Smooth muscle cell (in vitro differentiated cells): ENCODE data around the gene PGA4. TPM values are rescaled to one million over a fixed set of nuclear protein-coding genes. Genes with fewer than 3 reads are reported as not detected.
"Not testable (repeated sequence)": the region's sequence is repeated elsewhere in the genome, so short reads cannot be mapped to it uniquely, and the experiment has no call there.

Experiments
- DNase-seq: peaks from one replicate; lab custom pipeline; 2025; ENCODE audit not compliant: unreplicated experiment; lab: John Stamatoyannopoulos, UW
- H2AFZ ChIP-seq: fragments of 200-600 bp; sonication (generic); 2 replicates; pipeline ENCODE4 v1.6.0; 2016; ENCODE audit warnings: antibody characterized with exemption, low read depth, mild to moderate bottlenecking
- H3F3A ChIP-seq: fragments of 200-600 bp; sonication (generic); 2 replicates; pipeline ENCODE4 v1.6.0; 2017; ENCODE audit warnings: antibody characterized with exemption, low read depth
- H3K27ac ChIP-seq: fragments of 200-600 bp; sonication (generic); 2 replicates; pipeline ENCODE4 v1.5.1; 2016; ENCODE audit warnings: low read depth, mild to moderate bottlenecking
- H3K27me3 ChIP-seq: fragments of 200-600 bp; sonication (generic); 2 replicates; pipeline ENCODE4 v1.6.1; 2016; ENCODE audit warnings: low read depth, mild to moderate bottlenecking
- H3K36me3 ChIP-seq: fragments of 200-600 bp; sonication (generic); 2 replicates; pipeline ENCODE4 v1.5.1; 2016; ENCODE audit warnings: low read depth
- H3K4me1 ChIP-seq: fragments of 200-600 bp; sonication (generic); 2 replicates; pipeline ENCODE4 v1.5.1; 2016; ENCODE audit warnings: low read depth
- H3K4me2 ChIP-seq: fragments of 200-600 bp; sonication (generic); 2 replicates; pipeline ENCODE4 v1.6.0; 2016; ENCODE audit warnings: mild to moderate bottlenecking
- H3K4me3 ChIP-seq: fragments of 200-600 bp; sonication (generic); 2 replicates; pipeline ENCODE4 v1.5.1; 2016; ENCODE audit warnings: mild to moderate bottlenecking
- H3K79me2 ChIP-seq: fragments of 200-600 bp; sonication (generic); 2 replicates; pipeline ENCODE4 v1.6.0; 2016; ENCODE audit warnings: low read depth, mild to moderate bottlenecking
- H3K9ac ChIP-seq: fragments of 200-600 bp; sonication (generic); 2 replicates; pipeline ENCODE4 v1.6.0; 2016; ENCODE audit warnings: low read depth
- H3K9me3 ChIP-seq: fragments of 200-600 bp; sonication (generic); replicated peaks from 2 replicates; pipeline ENCODE4 v1.5.1; 2016; ENCODE audit warnings: low read depth
- H4K20me1 ChIP-seq: fragments of 200-600 bp; sonication (generic); 2 replicates; pipeline ENCODE4 v1.6.0; 2016; ENCODE audit warnings: low read depth
- CTCF ChIP-seq: fragments of 200-600 bp; sonication (generic); IDR thresholded peaks from 2 replicates; pipeline ENCODE4 v1.5.1; 2017; ENCODE audit warnings: borderline replicate concordance, mild to moderate bottlenecking, antibody characterized with exemption; ENCODE audit not compliant: insufficient read depth, poor library complexity, severe bottlenecking
- WGBS: methylation state at CpG from one replicate; pipeline ENCODE4 v1.1.7; 2016; ENCODE audit warnings: low lambda C conversion rate; 5-methylcytosine and 5-hydroxymethylcytosine counted together
- polyA plus RNA-seq: library from polyadenylated mRNA; unstranded; fragments of >200 nt; fragmentation: Nextera tagmentation; extraction: Ambion mirVana; gene quantifications from 2 replicates; pipeline ENCODE4 v1.2.1, GENCODE V29; 2016
- total RNA-seq: library from RNA; depleted of rRNA; stranded (reverse); fragments of >200 nt; gene quantifications from 2 replicates; pipeline ENCODE4 v1.2.3, GENCODE V29; 2014

The PGA4 gene
- total and polyA plus RNA-seq, 2 experiments from 2014 or later: not detected

GRCh38 chr11:61174273-61174672, 47.9 kb upstream of the PGA4 start:
- Histone ChIP-seq H3K9me3 (no peaks in the 10 kb centered on the region), H3F3A (no peaks in the 10 kb centered on the region), H3K79me2 (no peaks in the 10 kb centered on the region), H2AFZ (no peak overlapping the region), H3K9ac (no peak overlapping the region), H3K27ac (no peak overlapping the region), H3K36me3 (no peaks in the 10 kb centered on the region), H4K20me1 (no peaks in the 10 kb centered on the region), H3K27me3 (peaks cover 8% of the 10 kb centered on the region), H3K4me2 (no peak overlapping the region), H3K4me1 (no peaks in the 10 kb centered on the region), H3K4me3 (no peak overlapping the region)
- no peak for DNase-seq
- TF ChIP-seq CTCF: no peak
- 86% methylated on average over 6 of the region's 6 CpGs for WGBS

DNA sequence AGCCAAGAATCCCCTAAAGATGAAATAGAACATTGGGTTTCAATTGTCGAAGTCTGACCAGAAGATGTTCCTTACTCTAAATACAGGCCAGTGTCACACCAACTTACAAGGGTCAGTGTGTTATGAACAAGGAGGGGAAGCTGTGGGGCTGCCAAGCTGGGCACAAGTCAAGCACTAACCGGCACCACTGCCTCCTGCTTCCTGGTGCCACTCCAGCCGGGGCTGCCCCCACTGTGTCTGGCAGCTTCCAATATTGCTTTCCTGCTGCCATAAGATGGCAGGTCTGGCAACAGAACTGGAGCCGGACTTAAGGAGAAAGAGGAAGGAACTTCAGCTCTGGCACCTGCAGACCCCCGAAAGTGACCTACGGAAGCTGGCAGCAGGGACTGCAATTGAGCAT, 47.2 kb upstream of the PGA4 start:
- H4K20me1 ChIP-seq: no peaks in the 10 kb centered on the region
- H3K4me2 ChIP-seq: no peak overlapping the region
- H3K27me3 ChIP-seq: peaks cover 8% of the 10 kb centered on the region
- no peak overlapping the region for H3K9ac ChIP-seq
- no peak overlapping the region for H2AFZ ChIP-seq
- H3K36me3 ChIP-seq: no peaks in the 10 kb centered on the region
- H3K27ac ChIP-seq: no peak overlapping the region
- no peaks in the 10 kb centered on the region for H3K4me1 ChIP-seq
- no peak overlapping the region for H3K4me3 ChIP-seq
- no peak for TF ChIP-seq CTCF
- H3F3A ChIP-seq: no peaks in the 10 kb centered on the region
- H3K9me3 ChIP-seq: no peaks in the 10 kb centered on the region
- 90% methylated on average over 6 of the region's 6 CpGs for WGBS
- no peak for DNase-seq
- H3K79me2 ChIP-seq: no peaks in the 10 kb centered on the region

GRCh38 chr11:61176446-61176845, 45.7 kb upstream of the PGA4 start:
- H3K27ac ChIP-seq: no peak overlapping the region
- no peak overlapping the region for H3K4me3 ChIP-seq
- no peaks in the 10 kb centered on the region for H4K20me1 ChIP-seq
- no peaks in the 10 kb centered on the region for H3K36me3 ChIP-seq
- no peaks in the 10 kb centered on the region for H3K9me3 ChIP-seq
- DNase-seq: no peak
- H3F3A ChIP-seq: no peaks in the 10 kb centered on the region
- H3K9ac ChIP-seq: no peak overlapping the region
- no peaks in the 10 kb centered on the region for H3K79me2 ChIP-seq
- no peak overlapping the region for H3K4me2 ChIP-seq
- TF ChIP-seq CTCF: no peak
- H3K4me1 ChIP-seq: no peaks in the 10 kb centered on the region
- peaks cover 8% of the 10 kb centered on the region for H3K27me3 ChIP-seq
- WGBS: 86% methylated on average over 6 of the region's 6 CpGs
- no peak overlapping the region for H2AFZ ChIP-seq

- not testable (repeated sequence) for H3F3A ChIP-seq, H3K4me2 ChIP-seq, H3K9me3 ChIP-seq, H3K36me3 ChIP-seq, H3K27ac ChIP-seq, H3K4me3 ChIP-seq, H3K9ac ChIP-seq, H3K27me3 ChIP-seq, H3K4me1 ChIP-seq, H2AFZ ChIP-seq, H3K79me2 ChIP-seq, H4K20me1 ChIP-seq, DNase-seq
- WGBS: 87% methylated on average over 6 of the region's 6 CpGs
These were observed 41.9 kb upstream of the PGA4 start for GRCh38 chr11:61180205-61180604.
